ENCODE results near the gene KRTAP23-1. TPM values are rescaled to one million over a fixed set of nuclear protein-coding genes. Genes with fewer than 3 reads are reported as not detected.

The KRTAP23-1 gene
- total and polyA plus RNA-seq, 4 donors, result not detected

GRCh38 chr21:30354308-30355005, 6.1 kb upstream of the KRTAP23-1 start (continued):
- no peak for TF ChIP-seq CTCF (IDR thresholded peaks at IDR 0.05; ENCODE audit: low read depth, low read length, missing input control)
- no peak for TF ChIP-seq SP1 (IDR thresholded peaks at IDR 0.05)
- no peak for TF ChIP-seq FOXA1 (IDR thresholded peaks at IDR 0.05)

GRCh38 chr21:30351534-30351933, 3.1 kb upstream of the KRTAP23-1 start:
- Histone ChIP-seq H3K4me1 (ENCODE audit: control insufficient read depth in 4 of 4, insufficient read depth in 4 of 4, low read length in 3 of 4) (no peaks in the 10 kb centered on the region), H3K9ac (ENCODE audit: low read depth in 1 of 2, low read length in 2 of 2) (no peak overlapping the region), H3K9me3 (ENCODE audit: control insufficient read depth in 4 of 4, low read length in 3 of 4) (no peaks in the 10 kb centered on the region), H3K36me3 (ENCODE audit: control insufficient read depth in 4 of 4, insufficient read depth in 3 of 4, low read depth in 1 of 4, low read length in 3 of 4) (no peaks in the 10 kb centered on the region), H3K27me3 (ENCODE audit: control insufficient read depth in 4 of 4, insufficient read depth in 4 of 4, low read length in 3 of 4) (peaks cover 0 to 3% (median 1%) of the 10 kb centered on the region in 4 donors), H3K27ac (ENCODE audit: low read depth in 1 of 2, low read length in 2 of 2) (no peak overlapping the region), H3K4me3 (ENCODE audit: low read depth in 1 of 3, low read length in 3 of 3) (no peak overlapping the region)
- DNase-seq (ENCODE audit: low spot score), result no peak
- TF ChIP-seq HNF4A (conservative IDR thresholded peaks at IDR 0.05), result no peak
- no peak for TF ChIP-seq SP1 (IDR thresholded peaks at IDR 0.05)
- no peak for TF ChIP-seq GABPA (IDR thresholded peaks at IDR 0.05 in 1 of 2, conservative IDR thresholded peaks at IDR 0.05 in 1 of 2)
- TF ChIP-seq NR2F2 (IDR thresholded peaks at IDR 0.05), result no peak
- no peak for TF ChIP-seq YY1 (IDR thresholded peaks at IDR 0.05)
- TF ChIP-seq FOXA2 (IDR thresholded peaks at IDR 0.05), result no peak
- no peak for TF ChIP-seq CTCF (IDR thresholded peaks at IDR 0.05; ENCODE audit: low read depth, low read length, missing input control)
- TF ChIP-seq, protein P1, sequence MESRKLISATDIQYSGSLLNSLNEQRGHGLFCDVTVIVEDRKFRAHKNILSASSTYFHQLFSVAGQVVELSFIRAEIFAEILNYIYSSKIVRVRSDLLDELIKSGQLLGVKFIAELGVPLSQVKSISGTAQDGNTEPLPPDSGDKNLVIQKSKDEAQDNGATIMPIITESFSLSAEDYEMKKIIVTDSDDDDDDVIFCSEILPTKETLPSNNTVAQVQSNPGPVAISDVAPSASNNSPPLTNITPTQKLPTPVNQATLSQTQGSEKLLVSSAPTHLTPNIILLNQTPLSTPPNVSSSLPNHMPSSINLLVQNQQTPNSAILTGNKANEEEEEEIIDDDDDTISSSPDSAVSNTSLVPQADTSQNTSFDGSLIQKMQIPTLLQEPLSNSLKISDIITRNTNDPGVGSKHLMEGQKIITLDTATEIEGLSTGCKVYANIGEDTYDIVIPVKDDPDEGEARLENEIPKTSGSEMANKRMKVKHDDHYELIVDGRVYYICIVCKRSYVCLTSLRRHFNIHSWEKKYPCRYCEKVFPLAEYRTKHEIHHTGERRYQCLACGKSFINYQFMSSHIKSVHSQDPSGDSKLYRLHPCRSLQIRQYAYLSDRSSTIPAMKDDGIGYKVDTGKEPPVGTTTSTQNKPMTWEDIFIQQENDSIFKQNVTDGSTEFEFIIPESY (IDR thresholded peaks at IDR 0.05), result no peak
- no peak for TF ChIP-seq RXRA (IDR thresholded peaks at IDR 0.05)
- no peak for TF ChIP-seq HNF4G (IDR thresholded peaks at IDR 0.05)
- TF ChIP-seq, protein P2, sequence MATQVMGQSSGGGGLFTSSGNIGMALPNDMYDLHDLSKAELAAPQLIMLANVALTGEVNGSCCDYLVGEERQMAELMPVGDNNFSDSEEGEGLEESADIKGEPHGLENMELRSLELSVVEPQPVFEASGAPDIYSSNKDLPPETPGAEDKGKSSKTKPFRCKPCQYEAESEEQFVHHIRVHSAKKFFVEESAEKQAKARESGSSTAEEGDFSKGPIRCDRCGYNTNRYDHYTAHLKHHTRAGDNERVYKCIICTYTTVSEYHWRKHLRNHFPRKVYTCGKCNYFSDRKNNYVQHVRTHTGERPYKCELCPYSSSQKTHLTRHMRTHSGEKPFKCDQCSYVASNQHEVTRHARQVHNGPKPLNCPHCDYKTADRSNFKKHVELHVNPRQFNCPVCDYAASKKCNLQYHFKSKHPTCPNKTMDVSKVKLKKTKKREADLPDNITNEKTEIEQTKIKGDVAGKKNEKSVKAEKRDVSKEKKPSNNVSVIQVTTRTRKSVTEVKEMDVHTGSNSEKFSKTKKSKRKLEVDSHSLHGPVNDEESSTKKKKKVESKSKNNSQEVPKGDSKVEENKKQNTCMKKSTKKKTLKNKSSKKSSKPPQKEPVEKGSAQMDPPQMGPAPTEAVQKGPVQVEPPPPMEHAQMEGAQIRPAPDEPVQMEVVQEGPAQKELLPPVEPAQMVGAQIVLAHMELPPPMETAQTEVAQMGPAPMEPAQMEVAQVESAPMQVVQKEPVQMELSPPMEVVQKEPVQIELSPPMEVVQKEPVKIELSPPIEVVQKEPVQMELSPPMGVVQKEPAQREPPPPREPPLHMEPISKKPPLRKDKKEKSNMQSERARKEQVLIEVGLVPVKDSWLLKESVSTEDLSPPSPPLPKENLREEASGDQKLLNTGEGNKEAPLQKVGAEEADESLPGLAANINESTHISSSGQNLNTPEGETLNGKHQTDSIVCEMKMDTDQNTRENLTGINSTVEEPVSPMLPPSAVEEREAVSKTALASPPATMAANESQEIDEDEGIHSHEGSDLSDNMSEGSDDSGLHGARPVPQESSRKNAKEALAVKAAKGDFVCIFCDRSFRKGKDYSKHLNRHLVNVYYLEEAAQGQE (IDR thresholded peaks at IDR 0.05), result no peak
- TF ChIP-seq RAD21 (IDR thresholded peaks at IDR 0.05), result no peak
- TF ChIP-seq FOXA1 (IDR thresholded peaks at IDR 0.05), result no peak
- no peak for TF ChIP-seq MAX (IDR thresholded peaks at IDR 0.05)
- TF ChIP-seq EGR1 (IDR thresholded peaks at IDR 0.05; ENCODE audit: low read depth in 2 of 2), result no peak
- 91% methylated on average over 1 of the region's 1 CpG for WGBS
